PC-3 (cell line): Measurements from ENCODE around the gene LMTK2. TPM values are rescaled to one million over a fixed set of nuclear protein-coding genes. Genes with fewer than 3 reads are reported as not detected.

ENCODE experiments used
- ATAC-seq: fragments of 200-7000 bp; cut with Tn5 transposase; 2 replicates; pipeline ENCODE4 v1.9.1; 2020; ENCODE audit warnings: mild to moderate bottlenecking, moderate library complexity
- BruUV-seq: library from RNA; stranded (reverse); fragments of 400-500 nt; replicated peaks from 2 replicates; lab custom pipeline; 2021; lab: Mats Ljungman, UMichigan
- CTCF ChIA-PET: fragments of 300-600 bp; sonication (Branson Sonifier 250); formaldehyde crosslinking; loops from one replicate; lab custom pipeline; 2022; ENCODE audit warnings: antibody characterized with exemption; lab: Charles Lee
- POLR2A ChIA-PET: fragments of 300-600 bp; sonication (Branson Sonifier 250); formaldehyde crosslinking; loops from one replicate; lab custom pipeline; 2022; ENCODE audit warnings: antibody characterized with exemption; ENCODE audit not compliant: unreplicated experiment; lab: Charles Lee
- DNase-seq: peaks from one replicate; pipeline ENCODE4 v3.0.0-alpha.2; 2015
- H2AFZ ChIP-seq: fragments of 300-600 bp; sonication (generic); 2 replicates; pipeline ENCODE4 v1.6.0; 2016; ENCODE audit warnings: antibody characterized with exemption, low read length
- H3F3A ChIP-seq: fragments of 300-600 bp; sonication (generic); one replicate; pipeline ENCODE4 v1.6.0; 2017; ENCODE audit warnings: antibody characterized with exemption, low read length, control low read depth, mild to moderate bottlenecking; ENCODE audit not compliant: unreplicated experiment
- H3K27ac ChIP-seq: fragments of 300-600 bp; sonication (generic); 2 replicates; pipeline ENCODE4 v1.5.1; 2016; ENCODE audit warnings: mild to moderate bottlenecking, low read length
- H3K27me3 ChIP-seq: fragments of 300-600 bp; sonication (generic); 2 replicates; pipeline ENCODE4 v1.6.1; 2016; ENCODE audit warnings: low read length, mixed read lengths
- H3K36me3 ChIP-seq: fragments of 300-600 bp; sonication (generic); 2 replicates; pipeline ENCODE4 v1.6.1; 2016; ENCODE audit warnings: low read depth, mixed run types, low read length, mixed read lengths
- H3K4me1 ChIP-seq: fragments of 300-600 bp; sonication (generic); 2 replicates; pipeline ENCODE4 v1.5.1; 2016; ENCODE audit warnings: low read length; ENCODE audit not compliant: insufficient read depth
- H3K4me2 ChIP-seq: fragments of 300-600 bp; sonication (generic); 2 replicates; pipeline ENCODE4 v1.6.0; 2016; ENCODE audit warnings: low read length
- H3K4me3 ChIP-seq: fragments of 300-600 bp; sonication (generic); 2 replicates; pipeline ENCODE4 v1.5.1; 2016; ENCODE audit warnings: mild to moderate bottlenecking, low read length, mixed read lengths
- H3K79me2 ChIP-seq: fragments of 300-600 bp; sonication (generic); 2 replicates; pipeline ENCODE4 v1.6.1; 2017; ENCODE audit warnings: low read length, mixed read lengths
- H3K9ac ChIP-seq: fragments of 300-600 bp; sonication (generic); 2 replicates; pipeline ENCODE4 v1.6.0; 2016; ENCODE audit warnings: mild to moderate bottlenecking, low read length
- H3K9me2 ChIP-seq: fragments of 300-600 bp; sonication (generic); replicated peaks from 2 replicates; pipeline ENCODE4 v1.6.1; 2016; ENCODE audit warnings: mixed run types, low read length, mixed read lengths
- H3K9me3 ChIP-seq: fragments of 300-600 bp; sonication (generic); 2 replicates; pipeline ENCODE4 v1.6.1; 2016; ENCODE audit warnings: low read length, mixed read lengths
- H4K20me1 ChIP-seq: fragments of 300-600 bp; sonication (generic); 2 replicates; pipeline ENCODE4 v1.6.1; 2016; ENCODE audit warnings: low read length, mixed read lengths
- CTCF ChIP-seq: fragments of 300-600 bp; sonication (generic); conservative IDR thresholded peaks from 2 replicates; pipeline ENCODE4 v1.5.1; 2017; ENCODE audit warnings: antibody characterized with exemption, low read depth, mild to moderate bottlenecking, low read length
- EZH2 ChIP-seq: fragments of 300-600 bp; sonication (generic); IDR thresholded peaks from one replicate; pipeline ENCODE4 v1.6.1; 2017; ENCODE audit warnings: antibody characterized with exemption, mild to moderate bottlenecking, low read length; ENCODE audit not compliant: unreplicated experiment
- EZH2phosphoT487 ChIP-seq: fragments of 300-600 bp; sonication (generic); IDR thresholded peaks from 2 replicates; pipeline ENCODE4 v1.6.1; 2018; ENCODE audit warnings: mild to moderate bottlenecking, antibody characterized with exemption, low read length, borderline replicate concordance
- intact Hi-C: fragments of 100-400 bp; cut with micrococcal nuclease; formaldehyde crosslinking; loops from 2 replicates; pipeline ENCODE4 v1.9.0; 2023
- total RNA-seq: library from RNA; depleted of rRNA; stranded (reverse); fragments of >200 nt; gene quantifications from 2 replicates; pipeline ENCODE4 v1.2.3, GENCODE V29; 2014

LMTK2 gene
- total RNA-seq, 1 experiment from 2014 or later: 9.0 TPM

DNA sequence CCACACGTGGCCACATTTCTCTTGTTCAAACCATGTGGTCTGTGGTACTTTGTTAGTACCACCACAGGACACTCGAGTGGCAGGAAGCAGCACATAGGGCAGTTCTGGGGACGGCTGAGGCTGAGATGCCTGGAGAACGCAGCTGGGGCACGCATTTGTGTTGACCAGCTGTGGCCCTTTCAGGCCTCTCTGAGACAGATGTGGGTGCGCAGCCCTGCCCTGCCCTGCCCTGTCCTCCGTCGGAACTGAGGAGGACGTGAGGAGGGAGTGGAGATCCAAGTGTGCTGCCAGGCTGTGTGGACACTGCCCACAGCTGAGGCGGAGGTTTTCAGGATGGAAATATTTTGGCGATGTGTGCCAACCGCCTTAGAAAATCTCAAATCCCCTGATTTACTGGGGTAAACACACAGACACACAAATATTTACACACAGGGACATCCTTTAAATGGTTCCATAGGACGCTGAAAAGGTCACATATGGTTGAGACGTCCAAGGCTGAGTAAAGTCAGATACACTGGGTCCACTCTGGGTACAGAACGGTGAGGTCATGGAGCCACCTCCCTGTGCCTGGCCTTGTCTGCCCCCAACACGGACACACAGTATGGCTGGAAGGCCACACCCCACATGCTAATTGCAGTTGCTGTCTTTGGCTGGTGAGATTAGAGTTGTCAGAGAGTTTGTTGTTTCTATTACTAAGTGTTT is 119.4 kb downstream of the LMTK2 start:
- no peaks in the 10 kb centered on the region for H3K9me3 ChIP-seq
- ATAC-seq: no peak
- no peak overlapping the region for H3K9ac ChIP-seq
- CTCF ChIA-PET: no interaction called here
- H3K27me3 ChIP-seq: no peaks in the 10 kb centered on the region
- H3K36me3 ChIP-seq: no peaks in the 10 kb centered on the region
- no peaks in the 10 kb centered on the region for H3K79me2 ChIP-seq
- H4K20me1 ChIP-seq: no peaks in the 10 kb centered on the region
- intact Hi-C loops: no loop called here
- no peak overlapping the region for H3K27ac ChIP-seq
- H3K4me1 ChIP-seq: no peaks in the 10 kb centered on the region
- TF ChIP-seq CTCF: no peak
- no peak for TF ChIP-seq EZH2
- TF ChIP-seq EZH2phosphoT487: no peak
- no peaks in the 10 kb centered on the region for H3F3A ChIP-seq
- no peak overlapping the region for H2AFZ ChIP-seq
- no peaks in the 10 kb centered on the region for H3K9me2 ChIP-seq
- no peak for DNase-seq
- H3K4me3 ChIP-seq: no peak overlapping the region
- BruUV-seq: no TSS peak
- POLR2A ChIA-PET: no interaction called here
- no peak overlapping the region for H3K4me2 ChIP-seq

- POLR2A ChIA-PET: no interaction called here
- Histone ChIP-seq H3K4me1 (no peaks in the 10 kb centered on the region), H3K36me3 (no peaks in the 10 kb centered on the region), H2AFZ (no peak overlapping the region), H3K9me2 (no peaks in the 10 kb centered on the region), H3F3A (no peaks in the 10 kb centered on the region), H3K9ac (no peak overlapping the region), H3K4me3 (no peak overlapping the region), H3K4me2 (no peak overlapping the region), H3K9me3 (no peaks in the 10 kb centered on the region), H4K20me1 (no peaks in the 10 kb centered on the region), H3K27ac (no peak overlapping the region), H3K27me3 (no peaks in the 10 kb centered on the region), H3K79me2 (no peaks in the 10 kb centered on the region)
- no peak for TF ChIP-seq CTCF
- TF ChIP-seq EZH2: no peak
- TF ChIP-seq EZH2phosphoT487: no peak
- intact Hi-C loops: no loop called here
- no peak for ATAC-seq
- no TSS peak for BruUV-seq
- CTCF ChIA-PET: no interaction called here
- DNase-seq: no peak
Measured at GRCh38 chr7:98227939-98228338, 121.3 kb downstream of the LMTK2 start.

DNA sequence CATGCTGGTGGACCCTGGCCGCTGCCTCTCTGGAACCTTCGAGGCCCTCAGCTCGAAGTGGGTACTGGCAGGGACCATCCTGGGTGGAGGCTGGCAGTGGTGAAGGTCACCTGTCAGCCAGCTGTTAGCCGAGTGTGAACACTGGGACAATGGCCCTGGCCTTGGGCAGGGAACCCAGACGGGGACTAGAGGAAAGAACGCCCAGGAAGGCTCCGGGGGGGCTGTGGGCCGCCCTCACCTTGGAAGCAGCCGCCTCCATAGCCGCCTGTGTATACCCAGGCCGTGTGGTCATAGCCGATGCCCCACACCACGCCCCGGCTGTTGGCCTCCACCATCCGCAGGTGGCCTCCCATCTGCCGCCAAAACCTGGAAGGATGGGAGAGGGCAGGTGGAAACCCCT is 122.1 kb downstream of the LMTK2 start:
- intact Hi-C loops: no loop called here
- no peaks in the 10 kb centered on the region for H3K9me2 ChIP-seq
- no peak for DNase-seq
- no peak for ATAC-seq
- ChIA-PET POLR2A (no interaction called here), CTCF (no interaction called here)
- H3K27ac ChIP-seq: no peak overlapping the region
- H4K20me1 ChIP-seq: no peaks in the 10 kb centered on the region
- H3K4me1 ChIP-seq: no peaks in the 10 kb centered on the region
- no peaks in the 10 kb centered on the region for H3K79me2 ChIP-seq
- no peak overlapping the region for H2AFZ ChIP-seq
- H3K9ac ChIP-seq: no peak overlapping the region
- no peaks in the 10 kb centered on the region for H3K36me3 ChIP-seq
- no peak overlapping the region for H3K4me3 ChIP-seq
- TF ChIP-seq EZH2phosphoT487 (no peak), CTCF (no peak), EZH2 (no peak)
- H3F3A ChIP-seq: no peaks in the 10 kb centered on the region
- H3K4me2 ChIP-seq: no peak overlapping the region
- no peaks in the 10 kb centered on the region for H3K9me3 ChIP-seq
- BruUV-seq: no TSS peak
- H3K27me3 ChIP-seq: no peaks in the 10 kb centered on the region
